Activated T-cell treated with anti-CD3 and anti-CD28 coated beads, Interleukin-2, amount 50 U/mL, for 4 hours (primary cell): Measurements from ENCODE around the gene DVL1. TPM values are rescaled to one million over a fixed set of nuclear protein-coding genes. Genes with fewer than 3 reads are reported as not detected.

Source experiments
- ATAC-seq, 2 donors: fragments of 200-7000 bp; cut with Tn5 transposase; one replicate each; pipeline ENCODE4 v1.10.0; 2021
- DNase-seq: peaks from one replicate; pipeline ENCODE4 v3.0.0-alpha.2; 2020
- H3K27me3 Mint-ChIP-seq: one replicate; pipeline ENCODE4 v1.8.0; 2021; ENCODE audit warnings: low read depth, mixed read lengths
- H3K36me3 Mint-ChIP-seq: one replicate; pipeline ENCODE4 v1.8.0; 2022; ENCODE audit warnings: mixed read lengths; ENCODE audit not compliant: insufficient read depth
- H3K4me1 Mint-ChIP-seq: one replicate; pipeline ENCODE4 v1.8.0; 2021; ENCODE audit warnings: low read depth, mixed read lengths
- H3K4me3 Mint-ChIP-seq: one replicate; pipeline ENCODE4 v1.8.0; 2021; ENCODE audit warnings: mild to moderate bottlenecking, moderate library complexity, mixed read lengths
- H3K9me3 Mint-ChIP-seq: one replicate; pipeline ENCODE4 v1.8.0; 2021; ENCODE audit warnings: mixed read lengths
- total RNA-seq, 3 donors: library from RNA; stranded (reverse); gene quantifications; one replicate each; pipeline ENCODE4 v1.2.1, GENCODE V29; 2021

The DVL1 gene
- total RNA-seq, 3 donors from 2014 or later, result 70.7 to 74.6 (median 72.1) TPM

- H3K4me3 Mint-ChIP-seq, result no peak overlapping the region
- H3K27me3 Mint-ChIP-seq, result no peaks in the 10 kb centered on the region
- no peaks in the 10 kb centered on the region for H3K9me3 Mint-ChIP-seq
- peaks cover 22% of the 10 kb centered on the region for H3K4me1 Mint-ChIP-seq
- DNase-seq (no peak), ATAC-seq (no peak)
- H3K36me3 Mint-ChIP-seq, result no peaks in the 10 kb centered on the region
Measured at GRCh38 chr1:1304331-1305299, 44.6 kb downstream of the DVL1 start.

- H3K36me3 Mint-ChIP-seq, result no peaks in the 10 kb centered on the region
- no peaks in the 10 kb centered on the region for H3K27me3 Mint-ChIP-seq
- H3K9me3 Mint-ChIP-seq, result no peaks in the 10 kb centered on the region
- DNase-seq, result no peak
- H3K4me1 Mint-ChIP-seq, result peaks cover 22% of the 10 kb centered on the region
- no peak for ATAC-seq
- H3K4me3 Mint-ChIP-seq, result no peak overlapping the region
Measured at GRCh38 chr1:1303736-1304135, 45.5 kb downstream of the DVL1 start.

- Mint-ChIP-seq H3K36me3 (no peaks in the 10 kb centered on the region), H3K27me3 (no peaks in the 10 kb centered on the region), H3K4me3 (no peak overlapping the region), H3K4me1 (peaks cover 22% of the 10 kb centered on the region), H3K9me3 (no peaks in the 10 kb centered on the region)
- ATAC-seq (no peak), DNase-seq (no peak)
Measured at GRCh38 chr1:1302951-1303509, 46.2 kb downstream of the DVL1 start.

- no peak for DNase-seq
- no peaks in the 10 kb centered on the region for H3K36me3 Mint-ChIP-seq
- H3K4me3 Mint-ChIP-seq, result no peak overlapping the region
- no peaks in the 10 kb centered on the region for H3K27me3 Mint-ChIP-seq
- H3K4me1 Mint-ChIP-seq, result peaks cover 20% of the 10 kb centered on the region
- ATAC-seq, result no peak
- H3K9me3 Mint-ChIP-seq, result no peaks in the 10 kb centered on the region
Measured at GRCh38 chr1:1302006-1302430, 47.2 kb downstream of the DVL1 start.

- no peak for ATAC-seq
- Mint-ChIP-seq H3K36me3 (no peaks in the 10 kb centered on the region), H3K9me3 (no peaks in the 10 kb centered on the region)
Measured at GRCh38 chr1:1300352-1300739, 48.9 kb downstream of the DVL1 start.

GRCh38 chr1:1299686-1300351, 49.4 kb downstream of the DVL1 start:
- Mint-ChIP-seq H3K27me3 (no peaks in the 10 kb centered on the region), H3K36me3 (no peaks in the 10 kb centered on the region), H3K4me3 (no peak overlapping the region), H3K4me1 (peaks cover 2% of the 10 kb centered on the region), H3K9me3 (no peaks in the 10 kb centered on the region)
- DNase-seq, result no peak
- peak; percentile 57 to 68 for ATAC-seq

More at GRCh38 chr1:1300352-1300739, 48.9 kb downstream of the DVL1 start:
- Mint-ChIP-seq H3K4me1 (peaks cover 4% of the 10 kb centered on the region), H3K27me3 (no peaks in the 10 kb centered on the region), H3K4me3 (no peak overlapping the region)
- no peak for DNase-seq

- Mint-ChIP-seq H3K4me1 (no peaks in the 10 kb centered on the region), H3K4me3 (no peak overlapping the region), H3K36me3 (no peaks in the 10 kb centered on the region), H3K9me3 (no peaks in the 10 kb centered on the region), H3K27me3 (no peaks in the 10 kb centered on the region)
- DNase-seq (no peak), ATAC-seq (no peak)
Measured at GRCh38 chr1:1298861-1299685, 50.1 kb downstream of the DVL1 start.

- no peak for ATAC-seq
- DNase-seq, result no peak
- no peaks in the 10 kb centered on the region for H3K4me1 Mint-ChIP-seq
- H3K9me3 Mint-ChIP-seq, result no peaks in the 10 kb centered on the region
- no peak overlapping the region for H3K4me3 Mint-ChIP-seq
- no peaks in the 10 kb centered on the region for H3K36me3 Mint-ChIP-seq
- H3K27me3 Mint-ChIP-seq, result no peaks in the 10 kb centered on the region
Measured at GRCh38 chr1:1297802-1298424, 51.3 kb downstream of the DVL1 start.

- DNase-seq, result no peak
- Mint-ChIP-seq H3K4me1 (peaks cover 2% of the 10 kb centered on the region), H3K9me3 (no peaks in the 10 kb centered on the region), H3K36me3 (no peaks in the 10 kb centered on the region), H3K27me3 (no peaks in the 10 kb centered on the region), H3K4me3 (no peak overlapping the region)
- no peak for ATAC-seq
Measured at GRCh38 chr1:1296070-1297061, 52.9 kb downstream of the DVL1 start.

- no peaks in the 10 kb centered on the region for H3K27me3 Mint-ChIP-seq
- ATAC-seq, result no peak
Measured at GRCh38 chr1:1295154-1295923, 53.9 kb downstream of the DVL1 start.

GRCh38 chr1:1294250-1294890, 54.8 kb downstream of the DVL1 start:
- ATAC-seq, result no peak

More at GRCh38 chr1:1295154-1295923, 53.9 kb downstream of the DVL1 start:
- no peak overlapping the region for H3K4me3 Mint-ChIP-seq
- H3K9me3 Mint-ChIP-seq, result no peaks in the 10 kb centered on the region
- DNase-seq, result no peak
- H3K36me3 Mint-ChIP-seq, result no peaks in the 10 kb centered on the region
- peaks cover 2% of the 10 kb centered on the region for H3K4me1 Mint-ChIP-seq

More at GRCh38 chr1:1294250-1294890, 54.8 kb downstream of the DVL1 start:
- Mint-ChIP-seq H3K4me1 (peaks cover 2% of the 10 kb centered on the region), H3K9me3 (no peaks in the 10 kb centered on the region), H3K36me3 (no peaks in the 10 kb centered on the region), H3K27me3 (no peaks in the 10 kb centered on the region), H3K4me3 (no peak overlapping the region)
- DNase-seq, result no peak
